ENCODE measurements around the gene WAPL. TPM values are rescaled to one million over a fixed set of nuclear protein-coding genes. Genes with fewer than 3 reads are reported as not detected.

The WAPL gene
- total and polyA plus RNA-seq, 2 of the 13 experiments (the other 11 are each of a cell fraction or from before 2014, with no cell fraction given): 13.2 to 43.5 TPM

- TF ChIP-seq ARID3A (IDR thresholded peaks at IDR 0.05; ENCODE audit: low read depth, low read length) (no peak), ZIK1 (CRISPR knock-in tag; IDR thresholded peaks at IDR 0.05; ENCODE audit: borderline replicate concordance, low read depth) (no peak), AGO2 (optimal IDR thresholded peaks at IDR 0.05; ENCODE audit: low read depth, low read length) (peak; percentile 72), SSRP1 (CRISPR knock-in tag; IDR thresholded peaks at IDR 0.05) (no peak), MEF2D (CRISPR knock-in tag; IDR thresholded peaks at IDR 0.05) (no peak), FOXA3 (CRISPR knock-in tag; IDR thresholded peaks at IDR 0.05) (peak; percentile 13; the same call in 1 of the 2 replicates), ZSCAN29 (CRISPR knock-in tag; conservative IDR thresholded peaks at IDR 0.05) (peak; percentile 76; the same call in 1 of the 2 replicates), NFE2L1 (CRISPR knock-in tag; IDR thresholded peaks at IDR 0.05; ENCODE audit: borderline replicate concordance) (no peak), ZFY (CRISPR knock-in tag; IDR thresholded peaks at IDR 0.05) (peak; percentile 99), AFF4 (CRISPR knock-in tag; IDR thresholded peaks at IDR 0.05) (0 out of 2 replicates have a peak, but pooled peaks have one; percentile 47), HMG20B (CRISPR knock-in tag; conservative IDR thresholded peaks at IDR 0.05) (no peak), IRX3 (CRISPR knock-in tag; IDR thresholded peaks at IDR 0.05; ENCODE audit: borderline replicate concordance, low read depth) (no peak), ZNF788 (CRISPR knock-in tag; IDR thresholded peaks at IDR 0.05; ENCODE audit: borderline replicate concordance) (peak; percentile 76; the same call in 1 of the 2 replicates)
- TF ChIP-seq, protein P1, sequence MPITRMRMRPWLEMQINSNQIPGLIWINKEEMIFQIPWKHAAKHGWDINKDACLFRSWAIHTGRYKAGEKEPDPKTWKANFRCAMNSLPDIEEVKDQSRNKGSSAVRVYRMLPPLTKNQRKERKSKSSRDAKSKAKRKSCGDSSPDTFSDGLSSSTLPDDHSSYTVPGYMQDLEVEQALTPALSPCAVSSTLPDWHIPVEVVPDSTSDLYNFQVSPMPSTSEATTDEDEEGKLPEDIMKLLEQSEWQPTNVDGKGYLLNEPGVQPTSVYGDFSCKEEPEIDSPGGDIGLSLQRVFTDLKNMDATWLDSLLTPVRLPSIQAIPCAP (CRISPR knock-in tag; IDR thresholded peaks at IDR 0.05; ENCODE audit: low read depth): no peak
- TF ChIP-seq, protein P2, sequence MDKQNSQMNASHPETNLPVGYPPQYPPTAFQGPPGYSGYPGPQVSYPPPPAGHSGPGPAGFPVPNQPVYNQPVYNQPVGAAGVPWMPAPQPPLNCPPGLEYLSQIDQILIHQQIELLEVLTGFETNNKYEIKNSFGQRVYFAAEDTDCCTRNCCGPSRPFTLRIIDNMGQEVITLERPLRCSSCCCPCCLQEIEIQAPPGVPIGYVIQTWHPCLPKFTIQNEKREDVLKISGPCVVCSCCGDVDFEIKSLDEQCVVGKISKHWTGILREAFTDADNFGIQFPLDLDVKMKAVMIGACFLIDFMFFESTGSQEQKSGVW (CRISPR knock-in tag; IDR thresholded peaks at IDR 0.05; ENCODE audit: borderline replicate concordance): 0 out of 2 replicates have a peak, but pooled peaks have one; percentile 46
- TF ChIP-seq, protein P3, sequence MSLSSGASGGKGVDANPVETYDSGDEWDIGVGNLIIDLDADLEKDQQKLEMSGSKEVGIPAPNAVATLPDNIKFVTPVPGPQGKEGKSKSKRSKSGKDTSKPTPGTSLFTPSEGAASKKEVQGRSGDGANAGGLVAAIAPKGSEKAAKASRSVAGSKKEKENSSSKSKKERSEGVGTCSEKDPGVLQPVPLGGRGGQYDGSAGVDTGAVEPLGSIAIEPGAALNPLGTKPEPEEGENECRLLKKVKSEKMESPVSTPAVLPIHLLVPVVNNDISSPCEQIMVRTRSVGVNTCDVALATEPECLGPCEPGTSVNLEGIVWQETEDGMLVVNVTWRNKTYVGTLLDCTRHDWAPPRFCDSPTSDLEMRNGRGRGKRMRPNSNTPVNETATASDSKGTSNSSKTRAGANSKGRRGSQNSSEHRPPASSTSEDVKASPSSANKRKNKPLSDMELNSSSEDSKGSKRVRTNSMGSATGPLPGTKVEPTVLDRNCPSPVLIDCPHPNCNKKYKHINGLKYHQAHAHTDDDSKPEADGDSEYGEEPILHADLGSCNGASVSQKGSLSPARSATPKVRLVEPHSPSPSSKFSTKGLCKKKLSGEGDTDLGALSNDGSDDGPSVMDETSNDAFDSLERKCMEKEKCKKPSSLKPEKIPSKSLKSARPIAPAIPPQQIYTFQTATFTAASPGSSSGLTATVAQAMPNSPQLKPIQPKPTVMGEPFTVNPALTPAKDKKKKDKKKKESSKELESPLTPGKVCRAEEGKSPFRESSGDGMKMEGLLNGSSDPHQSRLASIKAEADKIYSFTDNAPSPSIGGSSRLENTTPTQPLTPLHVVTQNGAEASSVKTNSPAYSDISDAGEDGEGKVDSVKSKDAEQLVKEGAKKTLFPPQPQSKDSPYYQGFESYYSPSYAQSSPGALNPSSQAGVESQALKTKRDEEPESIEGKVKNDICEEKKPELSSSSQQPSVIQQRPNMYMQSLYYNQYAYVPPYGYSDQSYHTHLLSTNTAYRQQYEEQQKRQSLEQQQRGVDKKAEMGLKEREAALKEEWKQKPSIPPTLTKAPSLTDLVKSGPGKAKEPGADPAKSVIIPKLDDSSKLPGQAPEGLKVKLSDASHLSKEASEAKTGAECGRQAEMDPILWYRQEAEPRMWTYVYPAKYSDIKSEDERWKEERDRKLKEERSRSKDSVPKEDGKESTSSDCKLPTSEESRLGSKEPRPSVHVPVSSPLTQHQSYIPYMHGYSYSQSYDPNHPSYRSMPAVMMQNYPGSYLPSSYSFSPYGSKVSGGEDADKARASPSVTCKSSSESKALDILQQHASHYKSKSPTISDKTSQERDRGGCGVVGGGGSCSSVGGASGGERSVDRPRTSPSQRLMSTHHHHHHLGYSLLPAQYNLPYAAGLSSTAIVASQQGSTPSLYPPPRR (CRISPR knock-in tag; IDR thresholded peaks at IDR 0.05; ENCODE audit: borderline replicate concordance): peak; percentile 62; the same call in 1 of the 2 replicates
Observed at GRCh38 chr10:86521678-86522509, at the start of gene WAPL (continued).
